DOHH2 (cell line): ENCODE results near the gene SRP68.

Source experiments
- H3F3A ChIP-seq: fragments of 200-600 bp; sonication (generic), shearing (Covaris generic); 2 replicates; pipeline ENCODE4 v1.6.0; 2016; ENCODE audit warnings: antibody characterized with exemption, mild to moderate bottlenecking; ENCODE audit not compliant: control insufficient read depth, insufficient read depth
- H3K27ac ChIP-seq: fragments of 200-600 bp; sonication (generic); 2 replicates; pipeline ENCODE4 v1.5.1; 2014; ENCODE audit warnings: low read depth, mild to moderate bottlenecking, low read length, moderate library complexity
- H3K27me3 ChIP-seq: fragments of 200-600 bp; sonication (generic); 2 replicates; pipeline ENCODE4 v1.6.1; 2014; ENCODE audit warnings: mild to moderate bottlenecking, low read length, mixed read lengths; ENCODE audit not compliant: control insufficient read depth
- H3K36me3 ChIP-seq: fragments of 200-600 bp; sonication (generic); 2 replicates; pipeline ENCODE4 v1.6.1; 2014; ENCODE audit warnings: mild to moderate bottlenecking, low read length, moderate library complexity, mixed read lengths; ENCODE audit not compliant: control insufficient read depth
- H3K4me1 ChIP-seq: fragments of 200-600 bp; sonication (generic); 2 replicates; pipeline ENCODE4 v1.6.1; 2014; ENCODE audit warnings: mild to moderate bottlenecking, low read length, mixed read lengths; ENCODE audit not compliant: control insufficient read depth
- H3K4me2 ChIP-seq: fragments of 200-600 bp; sonication (generic); 2 replicates; pipeline ENCODE4 v1.6.0; 2014; ENCODE audit warnings: mild to moderate bottlenecking, low read length, moderate library complexity
- H3K4me3 ChIP-seq: fragments of 200-600 bp; sonication (generic); 2 replicates; pipeline ENCODE4 v1.5.1; 2014; ENCODE audit warnings: mild to moderate bottlenecking, low read length, mixed read lengths
- H3K79me2 ChIP-seq: fragments of 200-600 bp; sonication (generic); 2 replicates; pipeline ENCODE4 v1.6.1; 2014; ENCODE audit warnings: mild to moderate bottlenecking, low read length, mixed read lengths; ENCODE audit not compliant: control insufficient read depth
- H3K9me2 ChIP-seq: fragments of 200-600 bp; sonication (generic); replicated peaks from 2 replicates; pipeline ENCODE4 v1.6.1; 2014; ENCODE audit warnings: mild to moderate bottlenecking, low read length, mixed read lengths; ENCODE audit not compliant: control insufficient read depth
- H3K9me3 ChIP-seq: fragments of 200-600 bp; sonication (generic); 2 replicates; pipeline ENCODE4 v1.6.1; 2014; ENCODE audit warnings: antibody characterized with exemption, low read length, mixed read lengths; ENCODE audit not compliant: control insufficient read depth, insufficient read depth
- H4K20me1 ChIP-seq: fragments of 200-600 bp; sonication (generic); 2 replicates; pipeline ENCODE4 v1.6.0; 2014; ENCODE audit warnings: low read depth, mild to moderate bottlenecking, antibody characterized with exemption, low read length, moderate library complexity; ENCODE audit not compliant: control insufficient read depth, insufficient read depth
- EZH2phosphoT487 ChIP-seq: fragments of 200-600 bp; sonication (generic); IDR thresholded peaks from 2 replicates; pipeline ENCODE4 v1.6.1; 2017; ENCODE audit warnings: borderline replicate concordance, mild to moderate bottlenecking, antibody characterized with exemption, low read length, moderate library complexity, mixed read lengths
- TF ChIP-seq, protein P1 (sequence below): fragments of 200-600 bp; sonication (generic); IDR thresholded peaks from one replicate; pipeline ENCODE4 v1.5.1; 2014; ENCODE audit warnings: antibody characterized with exemption, mild to moderate bottlenecking, low read depth, low read length; ENCODE audit not compliant: poor library complexity, severe bottlenecking

The SRP68 gene

DNA sequence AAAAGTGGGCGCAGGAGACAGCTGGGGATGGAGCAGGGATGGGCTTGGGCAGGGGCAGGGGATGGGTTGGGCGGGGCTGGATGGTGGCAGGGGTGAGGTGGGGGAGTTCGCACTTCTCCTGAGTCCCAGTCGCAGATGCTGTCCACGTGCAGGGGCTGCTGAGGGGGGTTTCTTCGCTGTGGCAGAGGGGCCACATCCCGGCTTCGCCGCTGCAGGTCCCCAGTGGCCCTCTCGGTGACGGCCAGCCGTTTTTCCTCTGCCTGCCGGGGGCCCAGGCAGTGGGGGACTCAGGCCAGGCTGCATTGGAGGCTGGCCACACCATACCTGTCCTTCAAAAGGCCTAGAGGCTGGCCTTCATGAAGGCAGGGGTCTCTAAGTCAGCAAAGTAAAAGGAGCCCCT lies 53.5 kb downstream of the SRP68 start:
- no peaks in the 10 kb centered on the region for H4K20me1 ChIP-seq
- H3K79me2 ChIP-seq: no peaks in the 10 kb centered on the region
- H3K9me3 ChIP-seq: no peaks in the 10 kb centered on the region
- TF ChIP-seq EZH2phosphoT487: no peak
- TF ChIP-seq, protein P1, sequence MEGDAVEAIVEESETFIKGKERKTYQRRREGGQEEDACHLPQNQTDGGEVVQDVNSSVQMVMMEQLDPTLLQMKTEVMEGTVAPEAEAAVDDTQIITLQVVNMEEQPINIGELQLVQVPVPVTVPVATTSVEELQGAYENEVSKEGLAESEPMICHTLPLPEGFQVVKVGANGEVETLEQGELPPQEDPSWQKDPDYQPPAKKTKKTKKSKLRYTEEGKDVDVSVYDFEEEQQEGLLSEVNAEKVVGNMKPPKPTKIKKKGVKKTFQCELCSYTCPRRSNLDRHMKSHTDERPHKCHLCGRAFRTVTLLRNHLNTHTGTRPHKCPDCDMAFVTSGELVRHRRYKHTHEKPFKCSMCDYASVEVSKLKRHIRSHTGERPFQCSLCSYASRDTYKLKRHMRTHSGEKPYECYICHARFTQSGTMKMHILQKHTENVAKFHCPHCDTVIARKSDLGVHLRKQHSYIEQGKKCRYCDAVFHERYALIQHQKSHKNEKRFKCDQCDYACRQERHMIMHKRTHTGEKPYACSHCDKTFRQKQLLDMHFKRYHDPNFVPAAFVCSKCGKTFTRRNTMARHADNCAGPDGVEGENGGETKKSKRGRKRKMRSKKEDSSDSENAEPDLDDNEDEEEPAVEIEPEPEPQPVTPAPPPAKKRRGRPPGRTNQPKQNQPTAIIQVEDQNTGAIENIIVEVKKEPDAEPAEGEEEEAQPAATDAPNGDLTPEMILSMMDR: no peak
- peaks cover 5% of the 10 kb centered on the region; the same call in 1 of the 2 replicates for H3F3A ChIP-seq
- no peaks in the 10 kb centered on the region for H3K27me3 ChIP-seq
- H3K4me2 ChIP-seq: no peak overlapping the region
- no peak overlapping the region for H3K27ac ChIP-seq
- H3K4me3 ChIP-seq: no peak overlapping the region
- H3K9me2 ChIP-seq: no peaks in the 10 kb centered on the region
- no peaks in the 10 kb centered on the region for H3K36me3 ChIP-seq
- H3K4me1 ChIP-seq: peaks cover 7% of the 10 kb centered on the region; the same call in 1 of the 2 replicates

DNA sequence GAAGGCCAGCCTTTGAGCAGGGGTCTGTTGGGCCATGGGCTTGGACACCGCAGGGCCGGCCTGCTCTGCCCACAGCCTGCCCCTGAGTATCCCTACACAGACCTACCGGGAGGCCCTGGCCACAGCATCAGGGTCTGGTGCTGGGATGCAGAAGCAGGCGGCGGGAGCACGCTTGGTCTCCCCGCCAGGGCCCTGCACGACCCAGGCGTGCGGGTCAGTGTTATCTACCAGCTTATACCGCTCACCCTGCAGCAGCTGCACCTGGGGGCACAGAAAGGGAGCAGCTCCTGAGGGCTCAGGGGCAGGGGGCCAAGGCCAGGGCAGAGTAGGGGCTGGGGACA lies 54.0 kb downstream of the SRP68 start:
- no peaks in the 10 kb centered on the region for H3K9me3 ChIP-seq
- H3K9me2 ChIP-seq: no peaks in the 10 kb centered on the region
- TF ChIP-seq, protein P1: no peak
- TF ChIP-seq EZH2phosphoT487: no peak
- no peak overlapping the region for H3K27ac ChIP-seq
- no peaks in the 10 kb centered on the region for H4K20me1 ChIP-seq
- no peaks in the 10 kb centered on the region for H3K27me3 ChIP-seq
- no peak overlapping the region for H3K4me2 ChIP-seq
- H3K79me2 ChIP-seq: no peaks in the 10 kb centered on the region
- peaks cover 7% of the 10 kb centered on the region; the same call in 1 of the 2 replicates for H3K4me1 ChIP-seq
- no peaks in the 10 kb centered on the region for H3K36me3 ChIP-seq
- no peak overlapping the region for H3K4me3 ChIP-seq
- peaks cover 5% of the 10 kb centered on the region; the same call in 1 of the 2 replicates for H3F3A ChIP-seq

DNA sequence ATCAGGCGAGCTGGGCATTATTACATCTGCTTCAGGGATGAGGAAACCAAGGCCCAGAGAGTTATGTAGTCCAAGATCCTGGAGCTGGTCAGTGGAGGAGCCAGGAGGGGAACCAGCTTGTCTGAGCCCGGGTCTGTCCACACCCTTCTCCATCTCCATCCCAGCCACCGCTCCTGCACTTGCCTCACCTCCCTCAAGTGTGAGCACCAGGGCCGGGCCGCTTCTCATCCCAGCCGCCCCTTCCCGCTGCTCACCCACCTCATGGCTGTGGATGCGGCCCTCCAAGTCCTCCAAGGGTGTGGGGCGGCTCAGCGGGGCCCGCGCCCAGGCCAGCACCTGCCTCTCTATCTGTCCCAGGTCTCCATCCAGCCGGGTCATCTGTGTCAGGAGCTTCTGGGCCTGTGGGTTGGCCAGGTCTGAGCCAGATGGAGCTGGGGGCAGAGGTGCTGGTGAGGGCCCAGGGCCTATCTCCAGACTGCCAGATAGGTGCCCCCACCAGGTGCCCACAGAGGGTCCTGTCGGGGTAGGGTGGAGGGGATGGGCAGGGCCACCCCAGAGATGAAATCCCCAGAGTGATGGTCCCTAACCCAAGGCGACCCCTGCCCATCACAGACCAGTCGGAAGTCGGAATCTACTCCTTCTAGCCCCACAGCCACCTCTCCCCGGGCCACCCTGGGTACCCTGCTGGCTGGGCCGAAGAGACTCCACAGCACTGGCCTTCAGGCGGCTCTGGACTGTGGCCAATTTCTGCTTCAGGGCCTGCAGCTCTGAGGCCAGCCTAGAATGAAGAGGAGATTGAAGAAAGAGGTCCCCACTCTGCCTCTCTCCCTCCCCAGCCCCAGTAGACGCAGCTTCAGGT lies 54.6 kb downstream of the SRP68 start:
- Histone ChIP-seq H3K9me2 (no peaks in the 10 kb centered on the region), H4K20me1 (no peaks in the 10 kb centered on the region), H3K79me2 (no peaks in the 10 kb centered on the region), H3K4me3 (no peak overlapping the region), H3K27me3 (no peaks in the 10 kb centered on the region), H3K27ac (no peak overlapping the region), H3F3A (peaks cover 5% of the 10 kb centered on the region; the same call in 1 of the 2 replicates), H3K4me1 (peaks cover 7% of the 10 kb centered on the region; the same call in 1 of the 2 replicates), H3K36me3 (no peaks in the 10 kb centered on the region), H3K4me2 (no peak overlapping the region), H3K9me3 (no peaks in the 10 kb centered on the region)
- no peak for TF ChIP-seq EZH2phosphoT487
- TF ChIP-seq, protein P1: no peak
